ENCODE data around the gene SP140.
"Not testable (repeated sequence)": the region's sequence is repeated elsewhere in the genome, so short reads cannot be mapped to it uniquely, and the experiment has no call there.

SP140 gene

DNA sequence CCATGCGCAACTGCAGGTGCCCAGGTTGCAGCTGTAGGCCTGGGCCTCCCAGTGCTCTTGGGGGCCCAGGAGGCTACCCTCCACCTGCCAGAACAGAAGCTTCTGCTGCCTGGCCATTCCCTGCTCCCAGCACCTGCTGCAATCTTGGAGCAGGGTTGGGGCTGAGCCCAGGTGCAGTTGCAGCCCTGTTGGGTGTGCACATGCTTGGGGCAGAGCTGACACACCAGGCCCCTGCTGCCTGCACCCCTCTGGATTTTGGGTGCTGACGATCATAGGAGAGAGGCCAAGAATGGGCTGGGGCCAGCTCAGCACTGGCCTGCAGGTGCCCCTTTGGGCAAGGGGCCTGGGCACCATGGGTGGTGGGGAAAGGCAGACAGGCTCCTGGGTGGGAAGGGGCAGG, 80.9 kb downstream of the SP140 start:
- CTCF ChIA-PET, result no interaction called here
- TF ChIP-seq CTBP1 (IDR thresholded peaks at IDR 0.05; ENCODE audit: borderline replicate concordance), result no peak
- no peak for TF ChIP-seq TARDBP (IDR thresholded peaks at IDR 0.05)
- no peak for TF ChIP-seq LEF1 (IDR thresholded peaks at IDR 0.05; ENCODE audit: borderline replicate concordance)
- no peak for TF ChIP-seq L3MBTL2 (conservative IDR thresholded peaks at IDR 0.05)
- no peak for TF ChIP-seq NFRKB (IDR thresholded peaks at IDR 0.05)
- TF ChIP-seq FOXK2 (IDR thresholded peaks at IDR 0.05), result no peak
- TF ChIP-seq SUZ12 (IDR thresholded peaks at IDR 0.05), result no peak
- TF ChIP-seq ELF4 (IDR thresholded peaks at IDR 0.05), result no peak
- TF ChIP-seq, protein P1, sequence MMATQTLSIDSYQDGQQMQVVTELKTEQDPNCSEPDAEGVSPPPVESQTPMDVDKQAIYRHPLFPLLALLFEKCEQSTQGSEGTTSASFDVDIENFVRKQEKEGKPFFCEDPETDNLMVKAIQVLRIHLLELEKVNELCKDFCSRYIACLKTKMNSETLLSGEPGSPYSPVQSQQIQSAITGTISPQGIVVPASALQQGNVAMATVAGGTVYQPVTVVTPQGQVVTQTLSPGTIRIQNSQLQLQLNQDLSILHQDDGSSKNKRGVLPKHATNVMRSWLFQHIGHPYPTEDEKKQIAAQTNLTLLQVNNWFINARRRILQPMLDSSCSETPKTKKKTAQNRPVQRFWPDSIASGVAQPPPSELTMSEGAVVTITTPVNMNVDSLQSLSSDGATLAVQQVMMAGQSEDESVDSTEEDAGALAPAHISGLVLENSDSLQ (IDR thresholded peaks at IDR 0.05), result no peak
- no peak for TF ChIP-seq ARNT (IDR thresholded peaks at IDR 0.05)
- TF ChIP-seq BHLHE40 (IDR thresholded peaks at IDR 0.05; ENCODE audit: borderline replicate concordance), result no peak
- no peak for DNase-seq (ENCODE audit: extremely low spot score)
- POLR2A ChIA-PET, result no interaction called here

DNA sequence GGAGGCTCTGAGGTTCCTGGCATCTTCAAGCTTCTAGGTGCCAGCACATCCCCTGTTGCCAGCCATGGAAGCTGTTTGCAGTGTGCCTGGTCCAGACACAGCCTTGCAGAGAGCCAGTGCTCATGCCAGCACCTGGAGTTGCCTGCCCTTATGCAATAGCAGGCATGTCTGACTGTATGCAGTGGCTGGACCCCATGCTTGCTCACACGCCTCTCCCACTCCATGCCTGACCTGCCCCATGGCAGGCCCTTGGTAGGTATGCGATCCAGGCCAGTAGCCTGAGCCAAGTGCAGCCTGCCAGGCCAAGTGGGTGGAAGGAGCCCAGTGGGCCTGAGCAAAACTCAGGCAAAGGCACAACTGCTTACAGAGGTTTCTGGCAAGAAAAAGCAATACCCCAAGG, 81.9 kb downstream of the SP140 start:
- ChIA-PET POLR2A (no interaction called here), CTCF (no interaction called here)
- DNase-seq (ENCODE audit: extremely low spot score), result no peak
- TF ChIP-seq, protein P1 (IDR thresholded peaks at IDR 0.05), result no peak
- TF ChIP-seq FOXA1 (IDR thresholded peaks at IDR 0.05), result no peak
- TF ChIP-seq CTBP1 (IDR thresholded peaks at IDR 0.05; ENCODE audit: borderline replicate concordance), result no peak
- no peak for TF ChIP-seq ELF4 (IDR thresholded peaks at IDR 0.05)
- no peak for TF ChIP-seq BHLHE40 (IDR thresholded peaks at IDR 0.05; ENCODE audit: borderline replicate concordance)
- TF ChIP-seq L3MBTL2 (conservative IDR thresholded peaks at IDR 0.05), result no peak
- TF ChIP-seq FOXM1 (IDR thresholded peaks at IDR 0.05; ENCODE audit: borderline replicate concordance), result no peak
- TF ChIP-seq TARDBP (IDR thresholded peaks at IDR 0.05), result no peak
- no peak for TF ChIP-seq ARNT (IDR thresholded peaks at IDR 0.05)
- no peak for TF ChIP-seq LEF1 (IDR thresholded peaks at IDR 0.05; ENCODE audit: borderline replicate concordance)
- TF ChIP-seq SUZ12 (IDR thresholded peaks at IDR 0.05), result no peak
- TF ChIP-seq HDGF (IDR thresholded peaks at IDR 0.05; ENCODE audit: borderline replicate concordance), result no peak
- no peak for TF ChIP-seq SP1 (IDR thresholded peaks at IDR 0.05)
- no peak for TF ChIP-seq FOXK2 (IDR thresholded peaks at IDR 0.05)
- no peak for TF ChIP-seq NFRKB (IDR thresholded peaks at IDR 0.05)
- no peak for TF ChIP-seq ZNF384 (IDR thresholded peaks at IDR 0.05)

DNA sequence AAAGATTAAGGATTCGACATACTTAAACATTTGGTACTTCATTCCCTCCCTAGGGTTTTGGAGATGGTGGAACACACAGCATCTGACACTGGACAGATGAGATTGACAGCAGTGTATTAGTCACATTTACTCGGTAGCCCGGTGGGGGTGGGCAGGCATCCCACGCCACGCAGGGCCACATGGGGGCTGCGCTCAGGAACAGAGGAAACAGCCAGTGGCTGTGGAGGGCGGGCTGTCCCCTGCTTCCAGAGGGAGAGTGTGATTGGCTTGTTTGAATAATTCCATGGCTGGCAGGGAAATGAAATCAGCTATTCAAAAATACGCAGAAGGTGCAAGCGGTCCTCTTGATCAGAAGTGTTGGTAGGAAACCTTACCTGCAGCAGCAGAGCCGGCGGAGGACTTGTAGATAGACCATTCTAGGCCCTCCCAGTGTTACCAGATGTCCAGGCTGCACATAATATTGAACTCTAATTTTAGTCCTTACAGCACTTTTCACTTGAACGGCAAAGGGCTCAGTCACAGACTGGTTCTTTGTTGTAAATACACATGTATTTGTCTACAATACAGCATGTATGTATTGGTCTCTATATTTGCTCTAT, 83.0 kb downstream of the SP140 start:
- ChIA-PET POLR2A (no interaction called here), CTCF (no interaction called here)
- TF ChIP-seq FOXA1 (IDR thresholded peaks at IDR 0.05), result no peak
- TF ChIP-seq SUZ12 (IDR thresholded peaks at IDR 0.05), result no peak
- no peak for TF ChIP-seq L3MBTL2 (conservative IDR thresholded peaks at IDR 0.05)
- TF ChIP-seq HDGF (IDR thresholded peaks at IDR 0.05; ENCODE audit: borderline replicate concordance), result no peak
- no peak for TF ChIP-seq FOXM1 (IDR thresholded peaks at IDR 0.05; ENCODE audit: borderline replicate concordance)
- no peak for TF ChIP-seq ARNT (IDR thresholded peaks at IDR 0.05)
- TF ChIP-seq LEF1 (IDR thresholded peaks at IDR 0.05; ENCODE audit: borderline replicate concordance), result no peak
- no peak for DNase-seq (ENCODE audit: extremely low spot score)

DNA sequence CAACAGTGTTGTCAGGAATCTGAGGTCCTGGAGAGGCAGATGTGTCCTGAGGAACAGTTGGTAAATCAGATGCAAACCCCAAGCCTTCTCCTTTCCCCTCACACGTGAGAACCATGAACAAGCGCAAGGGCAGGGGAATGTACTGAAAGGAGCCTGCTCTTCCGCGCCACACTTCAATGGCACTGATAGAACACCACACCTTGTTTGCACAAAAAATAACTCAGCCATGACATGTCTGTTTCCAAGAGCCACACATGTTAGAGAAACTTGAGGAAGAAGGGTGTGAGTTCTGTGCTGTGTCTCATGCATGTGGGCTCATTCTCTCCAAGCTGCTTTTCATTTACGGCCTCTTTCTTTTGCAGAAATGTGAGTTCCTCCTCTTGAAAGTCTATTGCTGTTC, 85.3 kb downstream of the SP140 start:
- CTCF ChIA-PET, POLR2A ChIA-PET: not testable (repeated sequence)

DNA sequence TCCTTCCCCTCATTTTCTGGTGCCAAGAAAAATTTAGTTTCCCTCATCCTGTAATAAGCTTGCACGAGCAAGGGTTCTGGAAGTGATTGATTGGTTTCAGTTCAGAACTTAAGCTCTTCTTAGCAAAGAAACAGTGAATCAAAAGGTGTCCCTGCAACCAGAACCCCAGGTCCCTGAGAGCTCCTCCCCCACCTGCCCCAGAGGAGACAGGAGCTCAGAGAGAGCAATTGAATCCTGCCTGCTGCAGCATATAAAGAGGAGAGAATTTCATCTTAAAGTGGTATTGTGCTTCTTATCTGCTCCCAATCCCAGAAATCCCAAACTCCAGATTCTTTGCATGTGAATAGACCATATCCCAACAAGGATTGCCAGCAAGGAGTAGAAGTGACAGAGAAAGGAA, 86.1 kb downstream of the SP140 start:
- POLR2A ChIA-PET; DNase-seq (ENCODE audit: extremely low spot score); CTCF ChIA-PET: not testable (repeated sequence)

More for the DNA sequence above, 85.3 kb downstream of the SP140 start:
- not testable (repeated sequence) for DNase-seq (ENCODE audit: extremely low spot score)

DNA sequence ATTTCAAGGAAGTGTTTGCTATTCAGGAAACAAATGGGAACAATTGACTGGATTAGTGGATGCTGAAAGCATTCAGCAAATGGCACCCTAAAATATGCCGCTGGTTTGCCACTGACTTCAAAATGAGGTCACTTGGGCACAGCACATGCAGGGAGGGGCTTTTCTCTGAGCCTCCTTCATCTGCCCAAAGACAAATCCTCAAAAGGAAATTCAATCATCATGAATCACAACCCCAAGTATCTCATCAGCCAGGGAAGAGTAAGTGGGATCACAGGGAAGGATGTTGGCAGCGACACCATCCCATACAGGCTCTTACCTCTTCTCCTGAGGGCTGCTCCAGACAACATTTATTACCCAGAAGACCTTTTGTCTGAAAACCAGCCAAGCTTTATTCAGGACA, 87.1 kb downstream of the SP140 start:
- ChIA-PET CTCF (no interaction called here), POLR2A (no interaction called here)
- TF ChIP-seq BHLHE40 (IDR thresholded peaks at IDR 0.05; ENCODE audit: borderline replicate concordance), result no peak
- TF ChIP-seq ARNT (IDR thresholded peaks at IDR 0.05), result no peak
- no peak for TF ChIP-seq ZNF384 (IDR thresholded peaks at IDR 0.05)
- no peak for TF ChIP-seq ELF4 (IDR thresholded peaks at IDR 0.05)
- TF ChIP-seq LEF1 (IDR thresholded peaks at IDR 0.05; ENCODE audit: borderline replicate concordance), result no peak
- no peak for TF ChIP-seq FOXM1 (IDR thresholded peaks at IDR 0.05; ENCODE audit: borderline replicate concordance)
- no peak for TF ChIP-seq CTBP1 (IDR thresholded peaks at IDR 0.05; ENCODE audit: borderline replicate concordance)
- no peak for TF ChIP-seq SUZ12 (IDR thresholded peaks at IDR 0.05)
- no peak for TF ChIP-seq NFRKB (IDR thresholded peaks at IDR 0.05)
- TF ChIP-seq L3MBTL2 (conservative IDR thresholded peaks at IDR 0.05), result no peak
- no peak for TF ChIP-seq FOXK2 (IDR thresholded peaks at IDR 0.05)
- TF ChIP-seq HDGF (IDR thresholded peaks at IDR 0.05; ENCODE audit: borderline replicate concordance), result no peak
- no peak for TF ChIP-seq FOXA1 (IDR thresholded peaks at IDR 0.05)
- TF ChIP-seq SP1 (IDR thresholded peaks at IDR 0.05), result no peak
- TF ChIP-seq TARDBP (IDR thresholded peaks at IDR 0.05), result no peak
- TF ChIP-seq, protein P1 (IDR thresholded peaks at IDR 0.05), result no peak
- DNase-seq (ENCODE audit: extremely low spot score), result no peak

DNA sequence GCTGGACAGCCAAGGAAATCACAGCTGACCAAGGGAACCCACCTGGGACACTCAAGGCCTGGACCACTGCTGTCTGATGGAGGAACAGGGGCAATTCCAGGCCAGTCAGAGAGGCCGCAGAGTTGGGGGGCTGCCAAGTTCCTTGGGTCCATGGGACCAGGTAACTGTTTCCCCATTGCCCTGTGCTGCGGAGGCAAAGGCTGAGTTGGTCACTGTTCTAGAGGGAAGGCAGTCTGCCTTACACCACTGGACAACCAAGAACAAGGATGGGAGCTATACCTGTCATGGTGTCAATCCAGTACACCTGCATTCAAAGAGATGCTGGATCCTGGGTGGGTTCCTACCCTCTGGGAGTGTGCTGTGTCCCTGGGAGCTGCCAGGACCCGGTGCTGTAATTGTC, 91.8 kb downstream of the SP140 start:
- CTCF ChIA-PET, result no interaction called here
- DNase-seq (ENCODE audit: extremely low spot score), result no peak
- TF ChIP-seq FOXM1 (IDR thresholded peaks at IDR 0.05; ENCODE audit: borderline replicate concordance) (no peak), BHLHE40 (IDR thresholded peaks at IDR 0.05; ENCODE audit: borderline replicate concordance) (no peak), ZNF384 (IDR thresholded peaks at IDR 0.05) (no peak), TARDBP (IDR thresholded peaks at IDR 0.05) (no peak), ELF4 (IDR thresholded peaks at IDR 0.05) (no peak), FOXK2 (IDR thresholded peaks at IDR 0.05) (no peak), ARNT (IDR thresholded peaks at IDR 0.05) (no peak), NFRKB (IDR thresholded peaks at IDR 0.05) (no peak), LEF1 (IDR thresholded peaks at IDR 0.05; ENCODE audit: borderline replicate concordance) (no peak), SP1 (IDR thresholded peaks at IDR 0.05) (no peak), HDGF (IDR thresholded peaks at IDR 0.05; ENCODE audit: borderline replicate concordance) (no peak), L3MBTL2 (conservative IDR thresholded peaks at IDR 0.05) (no peak), SUZ12 (IDR thresholded peaks at IDR 0.05) (no peak), FOXA1 (IDR thresholded peaks at IDR 0.05) (no peak), CTBP1 (IDR thresholded peaks at IDR 0.05; ENCODE audit: borderline replicate concordance) (no peak)
- TF ChIP-seq, protein P1 (IDR thresholded peaks at IDR 0.05), result no peak
- POLR2A ChIA-PET, result no interaction called here
